Smooth muscle cell (in vitro differentiated cells): ENCODE measurements around the gene SIRPA. TPM values are rescaled to one million over a fixed set of nuclear protein-coding genes. Genes with fewer than 3 reads are reported as not detected.

Experiments
- DNase-seq: peaks from one replicate; lab custom pipeline; 2025; ENCODE audit not compliant: unreplicated experiment; lab: John Stamatoyannopoulos, UW
- H2AFZ ChIP-seq: fragments of 200-600 bp; sonication (generic); 2 replicates; pipeline ENCODE4 v1.6.0; 2016; ENCODE audit warnings: antibody characterized with exemption, low read depth, mild to moderate bottlenecking
- H3F3A ChIP-seq: fragments of 200-600 bp; sonication (generic); 2 replicates; pipeline ENCODE4 v1.6.0; 2017; ENCODE audit warnings: antibody characterized with exemption, low read depth
- H3K27ac ChIP-seq: fragments of 200-600 bp; sonication (generic); 2 replicates; pipeline ENCODE4 v1.5.1; 2016; ENCODE audit warnings: low read depth, mild to moderate bottlenecking
- H3K27me3 ChIP-seq: fragments of 200-600 bp; sonication (generic); 2 replicates; pipeline ENCODE4 v1.6.1; 2016; ENCODE audit warnings: low read depth, mild to moderate bottlenecking
- H3K36me3 ChIP-seq: fragments of 200-600 bp; sonication (generic); 2 replicates; pipeline ENCODE4 v1.5.1; 2016; ENCODE audit warnings: low read depth
- H3K4me1 ChIP-seq: fragments of 200-600 bp; sonication (generic); 2 replicates; pipeline ENCODE4 v1.5.1; 2016; ENCODE audit warnings: low read depth
- H3K4me2 ChIP-seq: fragments of 200-600 bp; sonication (generic); 2 replicates; pipeline ENCODE4 v1.6.0; 2016; ENCODE audit warnings: mild to moderate bottlenecking
- H3K4me3 ChIP-seq: fragments of 200-600 bp; sonication (generic); 2 replicates; pipeline ENCODE4 v1.5.1; 2016; ENCODE audit warnings: mild to moderate bottlenecking
- H3K79me2 ChIP-seq: fragments of 200-600 bp; sonication (generic); 2 replicates; pipeline ENCODE4 v1.6.0; 2016; ENCODE audit warnings: low read depth, mild to moderate bottlenecking
- H3K9ac ChIP-seq: fragments of 200-600 bp; sonication (generic); 2 replicates; pipeline ENCODE4 v1.6.0; 2016; ENCODE audit warnings: low read depth
- H3K9me3 ChIP-seq: fragments of 200-600 bp; sonication (generic); replicated peaks from 2 replicates; pipeline ENCODE4 v1.5.1; 2016; ENCODE audit warnings: low read depth
- H4K20me1 ChIP-seq: fragments of 200-600 bp; sonication (generic); 2 replicates; pipeline ENCODE4 v1.6.0; 2016; ENCODE audit warnings: low read depth
- WGBS: methylation state at CpG from one replicate; pipeline ENCODE4 v1.1.7; 2016; ENCODE audit warnings: low lambda C conversion rate; 5-methylcytosine and 5-hydroxymethylcytosine counted together
- polyA plus RNA-seq: library from polyadenylated mRNA; unstranded; fragments of >200 nt; fragmentation: Nextera tagmentation; extraction: Ambion mirVana; gene quantifications from 2 replicates; pipeline ENCODE4 v1.2.1, GENCODE V29; 2016
- total RNA-seq: library from RNA; depleted of rRNA; stranded (reverse); fragments of >200 nt; gene quantifications from 2 replicates; pipeline ENCODE4 v1.2.3, GENCODE V29; 2014
- TF ChIP-seq, protein P1 (sequence below): fragments of 200-600 bp; sonication (generic); IDR thresholded peaks from 2 replicates; pipeline ENCODE4 v1.5.1; 2017; ENCODE audit warnings: borderline replicate concordance, mild to moderate bottlenecking, antibody characterized with exemption; ENCODE audit not compliant: insufficient read depth, poor library complexity, severe bottlenecking

Gene SIRPA
- total and polyA plus RNA-seq, 2 experiments from 2014 or later = 8.3 to 14.5 TPM

DNA sequence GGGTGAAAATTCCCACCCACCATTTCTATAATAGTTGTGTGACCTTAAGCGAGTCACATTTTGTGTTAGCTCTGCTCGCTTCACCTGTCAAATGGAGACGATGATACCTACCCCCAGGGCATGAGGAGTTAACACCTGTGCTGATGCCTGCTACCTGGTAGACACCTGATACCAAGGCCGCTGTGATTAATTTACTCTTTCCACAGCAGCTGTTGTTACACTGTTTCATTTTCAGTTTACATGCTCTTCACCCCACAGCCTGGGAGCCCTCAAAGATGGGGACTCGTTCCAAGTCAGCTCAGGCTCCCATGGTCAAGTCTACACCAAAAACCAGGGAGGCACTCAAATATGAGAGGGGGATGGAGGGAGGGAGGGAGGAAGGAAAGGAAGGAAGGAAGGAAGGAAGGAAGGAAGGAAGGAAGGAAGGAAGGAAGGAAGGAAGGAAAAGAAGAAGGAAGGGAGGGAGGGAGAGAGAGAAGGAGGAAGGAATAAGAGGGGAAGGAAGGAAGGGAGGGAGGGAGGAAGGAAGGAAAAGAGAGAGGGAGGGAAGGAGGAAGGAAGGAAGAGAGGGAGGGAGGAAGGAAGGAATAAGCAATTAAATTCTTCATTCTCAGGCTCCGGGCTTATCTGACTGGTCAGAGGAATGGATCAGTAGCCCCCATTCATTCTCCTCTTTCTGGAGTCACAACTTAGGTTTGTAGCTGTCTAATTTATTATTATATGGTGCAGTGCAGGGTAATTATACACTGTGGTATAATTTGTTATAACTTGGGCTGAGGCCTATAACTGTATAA is 57.7 kb downstream of the SIRPA start:
- peaks cover 24% of the 10 kb centered on the region for H3K4me1 ChIP-seq
- peaks cover 18% of the 10 kb centered on the region for H3K27me3 ChIP-seq
- no peak overlapping the region for H2AFZ ChIP-seq
- WGBS = 74% methylated on average over 6 of the region's 6 CpGs
- H3F3A ChIP-seq = no peaks in the 10 kb centered on the region
- no peaks in the 10 kb centered on the region for H4K20me1 ChIP-seq
- DNase-seq = no peak
- H3K9me3 ChIP-seq = no peaks in the 10 kb centered on the region
- TF ChIP-seq, protein P1, sequence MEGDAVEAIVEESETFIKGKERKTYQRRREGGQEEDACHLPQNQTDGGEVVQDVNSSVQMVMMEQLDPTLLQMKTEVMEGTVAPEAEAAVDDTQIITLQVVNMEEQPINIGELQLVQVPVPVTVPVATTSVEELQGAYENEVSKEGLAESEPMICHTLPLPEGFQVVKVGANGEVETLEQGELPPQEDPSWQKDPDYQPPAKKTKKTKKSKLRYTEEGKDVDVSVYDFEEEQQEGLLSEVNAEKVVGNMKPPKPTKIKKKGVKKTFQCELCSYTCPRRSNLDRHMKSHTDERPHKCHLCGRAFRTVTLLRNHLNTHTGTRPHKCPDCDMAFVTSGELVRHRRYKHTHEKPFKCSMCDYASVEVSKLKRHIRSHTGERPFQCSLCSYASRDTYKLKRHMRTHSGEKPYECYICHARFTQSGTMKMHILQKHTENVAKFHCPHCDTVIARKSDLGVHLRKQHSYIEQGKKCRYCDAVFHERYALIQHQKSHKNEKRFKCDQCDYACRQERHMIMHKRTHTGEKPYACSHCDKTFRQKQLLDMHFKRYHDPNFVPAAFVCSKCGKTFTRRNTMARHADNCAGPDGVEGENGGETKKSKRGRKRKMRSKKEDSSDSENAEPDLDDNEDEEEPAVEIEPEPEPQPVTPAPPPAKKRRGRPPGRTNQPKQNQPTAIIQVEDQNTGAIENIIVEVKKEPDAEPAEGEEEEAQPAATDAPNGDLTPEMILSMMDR = no peak
- H3K79me2 ChIP-seq = no peaks in the 10 kb centered on the region
- no peak overlapping the region for H3K27ac ChIP-seq
- H3K9ac ChIP-seq = no peak overlapping the region
- no peak overlapping the region for H3K4me2 ChIP-seq
- no peaks in the 10 kb centered on the region for H3K36me3 ChIP-seq
- H3K4me3 ChIP-seq = no peak overlapping the region

GRCh38 chr20:1953621-1954020 is 58.4 kb downstream of the SIRPA start:
- Histone ChIP-seq H3K9me3 (no peaks in the 10 kb centered on the region), H3K27ac (no peak overlapping the region), H3K79me2 (no peaks in the 10 kb centered on the region), H3K4me3 (no peak overlapping the region), H3K4me2 (no peak overlapping the region), H2AFZ (no peak overlapping the region), H4K20me1 (no peaks in the 10 kb centered on the region), H3K4me1 (peaks cover 24% of the 10 kb centered on the region), H3K9ac (no peak overlapping the region), H3K27me3 (peaks cover 12% of the 10 kb centered on the region), H3K36me3 (no peaks in the 10 kb centered on the region), H3F3A (no peaks in the 10 kb centered on the region)
- DNase-seq = no peak
- WGBS = 92% methylated on average over 5 of the region's 5 CpGs
- TF ChIP-seq, protein P1 = no peak

DNA sequence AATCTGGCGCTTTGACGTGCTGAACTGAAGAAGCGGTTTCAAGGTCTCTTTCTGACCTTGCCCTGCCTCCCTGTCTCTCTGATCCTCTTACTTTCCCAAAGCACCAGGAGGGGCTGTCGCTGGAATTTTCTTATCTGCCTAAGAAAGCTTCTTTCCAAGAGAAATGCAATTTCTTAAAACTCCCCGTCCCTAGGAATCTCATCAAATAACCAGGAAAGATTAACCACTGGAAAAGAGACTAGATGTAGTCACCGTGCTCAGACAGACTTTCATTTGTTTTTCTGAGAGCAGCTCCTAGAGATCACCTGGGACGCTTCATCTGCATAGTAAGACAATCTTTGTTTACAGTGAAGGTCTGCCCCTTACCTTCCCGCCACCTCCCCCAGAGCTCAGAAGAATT is 60.0 kb downstream of the SIRPA start:
- Histone ChIP-seq H4K20me1 (no peaks in the 10 kb centered on the region), H3K79me2 (no peaks in the 10 kb centered on the region), H3K9ac (no peak overlapping the region), H3K4me1 (peaks cover 18% of the 10 kb centered on the region), H3K27me3 (peaks cover 12% of the 10 kb centered on the region), H3K9me3 (no peaks in the 10 kb centered on the region), H3K36me3 (no peaks in the 10 kb centered on the region), H3K27ac (no peak overlapping the region), H3K4me2 (no peak overlapping the region), H3F3A (no peaks in the 10 kb centered on the region), H2AFZ (peak overlapping the region; percentile 37), H3K4me3 (no peak overlapping the region)
- no peak for DNase-seq
- 23% methylated on average over 8 of the region's 8 CpGs for WGBS
- TF ChIP-seq, protein P1 = no peak

GRCh38 chr20:1958426-1958825 is 63.2 kb downstream of the SIRPA start:
- WGBS = 84% methylated on average over 2 of the region's 2 CpGs
- no peaks in the 10 kb centered on the region for H3K79me2 ChIP-seq

More at GRCh38 chr20:1958426-1958825, 63.2 kb downstream of the SIRPA start:
- peaks cover 6% of the 10 kb centered on the region for H3K4me1 ChIP-seq
- H3K27ac ChIP-seq = no peak overlapping the region
- no peak overlapping the region for H3K4me2 ChIP-seq
- no peaks in the 10 kb centered on the region for H3K36me3 ChIP-seq
- H3K4me3 ChIP-seq = no peak overlapping the region
- DNase-seq = no peak
- H4K20me1 ChIP-seq = no peaks in the 10 kb centered on the region
- TF ChIP-seq, protein P1 = no peak
- no peaks in the 10 kb centered on the region for H3K9me3 ChIP-seq
- peaks cover 14% of the 10 kb centered on the region for H3K27me3 ChIP-seq
- no peaks in the 10 kb centered on the region for H3F3A ChIP-seq
- no peak overlapping the region for H3K9ac ChIP-seq
- no peak overlapping the region for H2AFZ ChIP-seq
